ENCODE data around the gene EPHA2. TPM values are rescaled to one million over a fixed set of nuclear protein-coding genes. Genes with fewer than 3 reads are reported as not detected.

Gene EPHA2
- total RNA-seq (2022; extraction: Qiagen RNA extraction; ENCODE audit: low read depth) = 95.0 to 145 TPM (median 135 TPM) in 5 replicates

DNA sequence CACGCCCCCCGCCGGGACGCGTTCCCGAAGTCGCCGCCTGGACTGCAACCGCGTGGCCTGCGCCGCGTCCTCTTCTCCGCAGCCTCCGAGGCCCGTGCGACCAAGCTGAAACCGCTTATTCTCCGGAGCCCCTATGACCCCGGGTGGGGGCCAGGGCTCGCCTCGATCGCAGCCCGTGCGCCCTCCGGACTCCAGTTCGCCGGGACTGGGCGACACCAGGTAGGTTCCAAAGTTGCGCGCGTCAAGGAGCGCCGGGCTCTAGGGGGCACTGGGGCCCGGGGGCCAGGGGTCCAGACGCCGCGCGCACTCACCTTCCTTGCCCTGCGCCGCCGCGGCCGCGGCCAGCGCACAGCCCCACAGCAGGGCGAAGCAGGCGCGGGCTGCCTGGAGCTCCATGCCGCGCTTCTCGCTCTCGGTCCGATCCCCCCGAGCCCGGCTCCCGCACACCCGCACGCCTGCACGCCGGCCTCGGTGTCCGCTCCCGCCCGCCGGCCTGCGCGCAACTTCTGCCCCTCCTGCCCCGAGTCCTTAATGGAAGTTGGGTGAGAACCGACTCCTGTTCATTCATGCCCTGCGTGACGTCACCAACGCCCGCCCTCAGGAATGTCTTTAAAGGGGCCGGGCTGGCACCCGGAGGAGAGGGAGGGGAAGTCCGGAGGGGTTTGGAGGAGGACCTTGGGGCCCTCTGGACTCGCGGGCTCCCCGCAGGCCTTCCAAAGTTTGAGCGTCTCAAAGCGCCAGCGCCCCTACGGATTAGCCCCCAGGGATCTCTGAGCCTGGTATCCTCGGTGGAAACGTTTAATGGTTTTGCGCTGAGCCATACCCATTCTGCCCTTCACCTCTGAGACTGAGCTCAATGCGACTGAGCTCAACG lies at the start of gene EPHA2:
EPHA2 (minus strand) TSS at position 533 of the 874 bp plus-strand sequence; CDS start at position 396, 137 bp downstream.

Other genes with a start within 250 kb of the EPHA2 start
- gene ZBTB17, start 180.0 kb downstream of the EPHA2 start, total RNA-seq (2022; extraction: Qiagen RNA extraction; ENCODE audit: low read depth) = 9.7 to 15.8 TPM (median 12.1 TPM) in 5 replicates
- not detected in 5 replicates for gene SRARP, start 151.8 kb downstream of the EPHA2 start, total RNA-seq (2022; extraction: Qiagen RNA extraction; ENCODE audit: low read depth)
- gene HSPB7, start 138.0 kb downstream of the EPHA2 start, total RNA-seq (2022; extraction: Qiagen RNA extraction; ENCODE audit: low read depth) = not detected in 5 replicates
- 0.05 to 0.19 TPM in 2 of 5 replicates, not detected in the others for gene CLCNKA, start 134.0 kb downstream of the EPHA2 start, total RNA-seq (2022; extraction: Qiagen RNA extraction; ENCODE audit: low read depth)
- 0.07 to 0.08 TPM in 2 of 5 replicates, not detected in the others for gene CLCNKB, start 112.3 kb downstream of the EPHA2 start, total RNA-seq (2022; extraction: Qiagen RNA extraction; ENCODE audit: low read depth)
- 10.8 to 19.2 TPM (median 15.8 TPM) in 5 replicates for gene FAM131C, start 82.4 kb downstream of the EPHA2 start, total RNA-seq (2022; extraction: Qiagen RNA extraction; ENCODE audit: low read depth)
- 4.8 to 7.2 TPM (median 6.6 TPM) in 5 replicates for gene ARHGEF19, start 56.6 kb upstream of the EPHA2 start, total RNA-seq (2022; extraction: Qiagen RNA extraction; ENCODE audit: low read depth)
- 1.9 to 3.3 TPM (median 2.8 TPM) in 5 replicates for gene CPLANE2, start 81.1 kb upstream of the EPHA2 start, total RNA-seq (2022; extraction: Qiagen RNA extraction; ENCODE audit: low read depth)
- 8.8 to 10.9 TPM (median 8.8 TPM) in 5 replicates for gene FBXO42, start 196.4 kb upstream of the EPHA2 start, total RNA-seq (2022; extraction: Qiagen RNA extraction; ENCODE audit: low read depth)
- gene SZRD1, start 211.2 kb upstream of the EPHA2 start, total RNA-seq (2022; extraction: Qiagen RNA extraction; ENCODE audit: low read depth) = 71.9 to 95.4 TPM (median 92.9 TPM) in 5 replicates